Subcutaneous adipose tissue (tissue), 4 donors: ENCODE measurements around the gene TUBGCP2. TPM values are rescaled to one million over a fixed set of nuclear protein-coding genes. Genes with fewer than 3 reads are reported as not detected.

Experiments used
- CTCF ChIP-seq: fragments of 450-650 bp; IDR thresholded peaks from one replicate; pipeline ENCODE4 v1.5.1; 2016; ENCODE audit warnings: low read depth, mild to moderate bottlenecking, control low read depth, antibody characterized with exemption, moderate library complexity
- total RNA-seq, 4 donors: library from RNA; depleted of rRNA; stranded (reverse); fragments of >200 nt; gene quantifications; one replicate each; pipeline ENCODE4 v1.1.0, GENCODE V29; 2016

TUBGCP2 gene
- total RNA-seq, 4 donors from 2014 or later: 24.5 to 43.9 (median 36.8) TPM

- TF ChIP-seq CTCF: no peak
Observed at GRCh38 chr10:133326745-133327650, 18.3 kb upstream of the TUBGCP2 start.

- no peak for TF ChIP-seq CTCF
Observed at GRCh38 chr10:133326223-133326551, 17.5 kb upstream of the TUBGCP2 start.

- TF ChIP-seq CTCF: no peak
Observed at GRCh38 chr10:133325440-133326222, 17.0 kb upstream of the TUBGCP2 start.

- TF ChIP-seq CTCF: no peak
Observed at GRCh38 chr10:133324857-133325260, 16.2 kb upstream of the TUBGCP2 start.

DNA sequence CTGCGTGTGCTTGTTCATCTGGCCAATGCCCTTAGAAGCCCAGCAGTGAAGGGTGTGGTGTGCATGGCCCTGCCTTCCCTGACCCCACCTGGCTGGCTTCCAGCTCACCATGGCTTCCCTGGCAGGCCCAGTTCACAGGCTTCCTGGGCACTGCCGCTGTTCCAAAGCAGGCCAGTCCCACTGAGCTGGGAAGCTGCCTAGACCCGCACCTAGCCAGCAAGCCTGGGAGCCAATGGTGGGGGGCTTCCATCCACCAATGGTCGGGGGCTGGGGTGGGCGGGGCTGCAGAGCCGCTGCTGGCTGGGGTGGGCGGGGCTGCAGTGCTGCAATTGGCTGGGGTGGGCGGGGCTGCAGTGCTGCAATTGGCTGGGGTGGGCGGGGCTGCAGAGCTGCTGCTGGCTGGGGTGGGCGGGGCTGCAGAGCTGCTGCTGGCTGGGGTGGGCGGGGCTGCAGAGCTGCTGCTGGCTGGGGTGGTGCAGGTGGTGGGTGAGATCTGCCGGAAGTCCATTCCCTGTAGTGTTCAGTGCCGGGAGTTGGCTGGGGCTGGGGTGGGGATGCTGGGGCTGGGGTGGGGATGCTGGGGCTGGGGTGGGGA, 15.6 kb upstream of the TUBGCP2 start:
- TF ChIP-seq CTCF: no peak

GRCh38 chr10:133318494-133319127, 9.9 kb upstream of the TUBGCP2 start:
- TF ChIP-seq CTCF: no peak
